GM11168 (cell line): Measurements from ENCODE around the gene PLXNB3.

Experiments
- in situ Hi-C: fragments of 300-500 bp; cut with MboI; formaldehyde crosslinking; loops from one replicate; pipeline ENCODE4 v1.12.0; 2022; ENCODE audit warnings: low sequenced_read_pairs; ENCODE audit not compliant: unreplicated experiment

Gene PLXNB3

GRCh38 chrX:153783378-153784013 lies 19.4 kb downstream of the PLXNB3 start:
- in situ Hi-C loops, result no loop called here

GRCh38 chrX:153784325-153784967 lies 20.4 kb downstream of the PLXNB3 start:
- in situ Hi-C loops, result no loop called here

GRCh38 chrX:153786669-153787068 lies 22.6 kb downstream of the PLXNB3 start:
- in situ Hi-C loops, result no loop called here

GRCh38 chrX:153789654-153790053 lies 25.6 kb downstream of the PLXNB3 start:
- in situ Hi-C loops, result no loop called here

GRCh38 chrX:153791104-153791852 lies 27.2 kb downstream of the PLXNB3 start:
- in situ Hi-C loops, result no loop called here

GRCh38 chrX:153792368-153792767 lies 28.3 kb downstream of the PLXNB3 start:
- in situ Hi-C loops, result no loop called here

GRCh38 chrX:153793291-153793690 lies 29.2 kb downstream of the PLXNB3 start:
- in situ Hi-C loops, result no loop called here

- in situ Hi-C loops, result no loop called here
Observed at GRCh38 chrX:153794018-153794896, 30.2 kb downstream of the PLXNB3 start, which contains the start of the genes IDH3G and SSR4. IDH3G (minus strand) TSS chrX:153794375; CDS start chrX:153794326, 49 bp downstream. SSR4 (plus strand) TSS chrX:153794668; CDS start chrX:153794688, 20 bp downstream.

- in situ Hi-C loops, result no loop called here
Observed at GRCh38 chrX:153794897-153795816, 31.1 kb downstream of the PLXNB3 start.

GRCh38 chrX:153797415-153798015 lies 33.5 kb downstream of the PLXNB3 start:
- in situ Hi-C loops, result no loop called here

GRCh38 chrX:153799326-153799725 lies 35.3 kb downstream of the PLXNB3 start:
- in situ Hi-C loops, result no loop called here

GRCh38 chrX:153800177-153800722 lies 36.2 kb downstream of the PLXNB3 start:
- in situ Hi-C loops, result no loop called here

- in situ Hi-C loops, result no loop called here
Observed at GRCh38 chrX:153800746-153801145, 36.7 kb downstream of the PLXNB3 start.

- in situ Hi-C loops, result no loop called here
Observed at GRCh38 chrX:153801669-153802068, 37.6 kb downstream of the PLXNB3 start.

- in situ Hi-C loops, result no loop called here
Observed at GRCh38 chrX:153802513-153803045, 38.5 kb downstream of the PLXNB3 start.

- in situ Hi-C loops, result no loop called here
Observed at GRCh38 chrX:153803211-153804099, 39.4 kb downstream of the PLXNB3 start.

GRCh38 chrX:153804100-153804595 lies 40.1 kb downstream of the PLXNB3 start:
- in situ Hi-C loops, result no loop called here
